Measurements from ENCODE around the gene PDHB.

Gene PDHB

GRCh38 chr3:58424613-58425012 is 9.0 kb downstream of the PDHB start:
- H3K4me3 ChIP-seq (ENCODE audit: low read length) = no peak overlapping the region
- TF ChIP-seq CTCF (conservative IDR thresholded peaks at IDR 0.05; ENCODE audit: low read depth, low read length) = no peak
- DNase-seq (ENCODE audit: low read depth) = no peak

GRCh38 chr3:58422756-58423325 is 10.8 kb downstream of the PDHB start:
- TF ChIP-seq CTCF (conservative IDR thresholded peaks at IDR 0.05; ENCODE audit: low read depth, low read length) = peak; percentile 53
- DNase-seq (ENCODE audit: low read depth) = no peak
- no peak overlapping the region for H3K4me3 ChIP-seq (ENCODE audit: low read length)

- DNase-seq (ENCODE audit: low read depth) = no peak
- no peak for TF ChIP-seq CTCF (conservative IDR thresholded peaks at IDR 0.05; ENCODE audit: low read depth, low read length)
- no peak overlapping the region for H3K4me3 ChIP-seq (ENCODE audit: low read length)
Measured at GRCh38 chr3:58421004-58421403, 12.6 kb downstream of the PDHB start.

GRCh38 chr3:58419780-58420507 is 13.7 kb downstream of the PDHB start:
- no peak overlapping the region for H3K4me3 ChIP-seq (ENCODE audit: low read length)
- no peak for TF ChIP-seq CTCF (conservative IDR thresholded peaks at IDR 0.05; ENCODE audit: low read depth, low read length)
- no peak for DNase-seq (ENCODE audit: low read depth)

GRCh38 chr3:58418227-58418626 is 15.4 kb downstream of the PDHB start:
- H3K4me3 ChIP-seq (ENCODE audit: low read length) = no peak overlapping the region
- TF ChIP-seq CTCF (conservative IDR thresholded peaks at IDR 0.05; ENCODE audit: low read depth, low read length) = no peak
- no peak for DNase-seq (ENCODE audit: low read depth)

- no peak overlapping the region for H3K4me3 ChIP-seq (ENCODE audit: low read length)
- DNase-seq (ENCODE audit: low read depth) = no peak
- TF ChIP-seq CTCF (conservative IDR thresholded peaks at IDR 0.05; ENCODE audit: low read depth, low read length) = no peak
Measured at GRCh38 chr3:58417075-58417474, 16.6 kb downstream of the PDHB start.

- no peak overlapping the region for H3K4me3 ChIP-seq (ENCODE audit: low read length)
- DNase-seq (ENCODE audit: low read depth) = no peak
- no peak for TF ChIP-seq CTCF (conservative IDR thresholded peaks at IDR 0.05; ENCODE audit: low read depth, low read length)
Measured at GRCh38 chr3:58416191-58416590, 17.4 kb downstream of the PDHB start.
